ENCODE measurements around the gene KMT5B.

DNA sequence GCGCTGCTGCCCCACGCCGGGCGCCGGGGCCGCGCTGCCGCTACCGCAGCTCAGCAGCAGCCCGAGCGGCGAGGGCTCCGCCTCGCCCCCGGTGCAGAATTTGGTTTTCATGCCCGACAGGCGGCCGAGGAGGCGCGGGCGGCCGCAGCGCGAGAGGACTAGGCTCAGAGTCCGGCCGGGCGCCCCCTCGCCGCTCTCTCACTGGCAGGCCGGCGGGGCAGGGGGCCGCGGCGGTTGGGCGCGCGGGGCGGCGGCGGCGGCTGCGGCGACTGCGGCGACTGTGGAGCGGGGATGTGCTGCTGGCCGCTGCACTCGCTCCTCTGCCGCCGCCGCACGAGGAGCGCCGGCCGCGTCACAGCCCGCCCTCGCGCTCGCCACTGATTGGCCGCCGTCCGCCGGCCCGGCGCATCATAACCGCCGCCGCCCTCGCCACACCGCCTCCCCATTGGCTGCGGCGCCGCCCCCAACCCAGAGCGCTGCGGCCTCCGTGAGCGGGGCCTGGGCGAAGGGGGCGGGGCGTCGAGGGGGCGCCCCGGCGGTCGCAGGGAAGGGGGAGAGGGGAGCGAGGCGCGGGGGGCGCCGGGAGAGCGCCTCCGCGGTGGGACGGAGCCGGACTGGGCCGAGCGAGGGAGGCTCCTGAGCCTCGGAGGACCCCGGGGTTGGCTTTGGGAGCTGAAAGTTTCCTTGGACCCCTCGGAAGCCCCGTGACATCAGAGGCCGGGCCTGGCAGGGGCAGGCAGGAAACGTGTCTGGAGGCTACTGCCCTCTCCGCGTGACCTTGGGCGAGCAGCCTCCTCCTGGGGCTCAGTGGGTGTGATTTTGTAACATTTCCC is 91.8 kb downstream of the KMT5B start, which contains the start of gene CHKA:
- TF ChIP-seq, protein P1, sequence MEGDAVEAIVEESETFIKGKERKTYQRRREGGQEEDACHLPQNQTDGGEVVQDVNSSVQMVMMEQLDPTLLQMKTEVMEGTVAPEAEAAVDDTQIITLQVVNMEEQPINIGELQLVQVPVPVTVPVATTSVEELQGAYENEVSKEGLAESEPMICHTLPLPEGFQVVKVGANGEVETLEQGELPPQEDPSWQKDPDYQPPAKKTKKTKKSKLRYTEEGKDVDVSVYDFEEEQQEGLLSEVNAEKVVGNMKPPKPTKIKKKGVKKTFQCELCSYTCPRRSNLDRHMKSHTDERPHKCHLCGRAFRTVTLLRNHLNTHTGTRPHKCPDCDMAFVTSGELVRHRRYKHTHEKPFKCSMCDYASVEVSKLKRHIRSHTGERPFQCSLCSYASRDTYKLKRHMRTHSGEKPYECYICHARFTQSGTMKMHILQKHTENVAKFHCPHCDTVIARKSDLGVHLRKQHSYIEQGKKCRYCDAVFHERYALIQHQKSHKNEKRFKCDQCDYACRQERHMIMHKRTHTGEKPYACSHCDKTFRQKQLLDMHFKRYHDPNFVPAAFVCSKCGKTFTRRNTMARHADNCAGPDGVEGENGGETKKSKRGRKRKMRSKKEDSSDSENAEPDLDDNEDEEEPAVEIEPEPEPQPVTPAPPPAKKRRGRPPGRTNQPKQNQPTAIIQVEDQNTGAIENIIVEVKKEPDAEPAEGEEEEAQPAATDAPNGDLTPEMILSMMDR (conservative IDR thresholded peaks at IDR 0.05; ENCODE audit: low read depth, low read length) = no peak
- TF ChIP-seq RAD21 (IDR thresholded peaks at IDR 0.05; ENCODE audit: low read length) (no peak), CEBPB (IDR thresholded peaks at IDR 0.05; ENCODE audit: low read depth, low read length) (no peak), RCOR1 (IDR thresholded peaks at IDR 0.05; ENCODE audit: insufficient replicate concordance, low read length) (no peak), MXI1 (IDR thresholded peaks at IDR 0.05; ENCODE audit: borderline replicate concordance, low read depth, low read length) (no peak)
- TF ChIP-seq, protein P2, sequence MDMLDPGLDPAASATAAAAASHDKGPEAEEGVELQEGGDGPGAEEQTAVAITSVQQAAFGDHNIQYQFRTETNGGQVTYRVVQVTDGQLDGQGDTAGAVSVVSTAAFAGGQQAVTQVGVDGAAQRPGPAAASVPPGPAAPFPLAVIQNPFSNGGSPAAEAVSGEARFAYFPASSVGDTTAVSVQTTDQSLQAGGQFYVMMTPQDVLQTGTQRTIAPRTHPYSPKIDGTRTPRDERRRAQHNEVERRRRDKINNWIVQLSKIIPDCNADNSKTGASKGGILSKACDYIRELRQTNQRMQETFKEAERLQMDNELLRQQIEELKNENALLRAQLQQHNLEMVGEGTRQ (IDR thresholded peaks at IDR 0.05; ENCODE audit: low read depth, low read length) = peak; percentile 53

All from IMR-90 (cell line).